Bronchial epithelial cell (primary cell): ENCODE data around the gene WDR91. TPM values are rescaled to one million over a fixed set of nuclear protein-coding genes. Genes with fewer than 3 reads are reported as not detected.
"Not testable (repeated sequence)": the region's sequence is repeated elsewhere in the genome, so short reads cannot be mapped to it uniquely, and the experiment has no call there.

ENCODE experiments used
- DNase-seq: peaks from one replicate; pipeline ENCODE4 v3.0.0-alpha.2; 2010; ENCODE audit warnings: low read depth
- FAIRE-seq: peaks from 2 replicates; lab custom pipeline; 2011; peaks lifted over from hg19 to GRCh38; lab: Jason Lieb, UNC
- H3K27me3 ChIP-seq: 2 replicates; pipeline ENCODE4 v1.5.1; 2011; ENCODE audit warnings: low read length; ENCODE audit not compliant: control insufficient read depth, insufficient read depth
- H3K36me3 ChIP-seq: 2 replicates; pipeline ENCODE4 v1.5.1; 2011; ENCODE audit warnings: low read length; ENCODE audit not compliant: control insufficient read depth, insufficient read depth
- H3K4me3 ChIP-seq: 2 replicates; pipeline ENCODE4 v1.5.1; 2011; ENCODE audit warnings: mild to moderate bottlenecking, low read depth, low read length, control low read depth
- CTCF ChIP-seq: IDR thresholded peaks from 2 replicates; pipeline ENCODE4 v1.5.1; 2011; ENCODE audit warnings: mild to moderate bottlenecking, moderate library complexity, low read length, control low read depth, inconsistent platforms; ENCODE audit not compliant: insufficient read depth, severe bottlenecking
- total RNA-seq: library from RNA; depleted of rRNA; stranded (reverse); fragments of >200 nt; gene quantifications from 2 replicates; pipeline ENCODE4 v1.2.1, GENCODE V29; 2014

Gene WDR91
- total RNA-seq, 1 donor from 2014 or later, result 4.7 TPM

- no peaks in the 10 kb centered on the region for H3K27me3 ChIP-seq
- H3K36me3 ChIP-seq, result no peaks in the 10 kb centered on the region
- FAIRE-seq (no peak), DNase-seq (peak; percentile 94)
- no peak for TF ChIP-seq CTCF
- H3K4me3 ChIP-seq, result no peak overlapping the region
These were observed 2.5 kb upstream of the WDR91 start for GRCh38 chr7:135213831-135214230.

GRCh38 chr7:135211946-135212685 is 790 bp upstream of the WDR91 start:
- DNase-seq, FAIRE-seq: not testable (repeated sequence)

GRCh38 chr7:135210888-135211178 is 493 bp downstream of the WDR91 start:
- H3K36me3 ChIP-seq, result peaks cover 3% of the 10 kb centered on the region
- no peaks in the 10 kb centered on the region for H3K27me3 ChIP-seq
- FAIRE-seq (no peak), DNase-seq (no peak)
- TF ChIP-seq CTCF, result no peak
- H3K4me3 ChIP-seq, result peak overlapping the region; percentile 84

More at GRCh38 chr7:135211946-135212685, 790 bp upstream of the WDR91 start:
- not testable (repeated sequence) for H3K27me3 ChIP-seq, H3K36me3 ChIP-seq
- H3K4me3 ChIP-seq, result peak overlapping the region; percentile 84

GRCh38 chr7:135209225-135209834 is 2.0 kb downstream of the WDR91 start:
- Histone ChIP-seq H3K27me3 (no peaks in the 10 kb centered on the region), H3K36me3 (peaks cover 6% of the 10 kb centered on the region), H3K4me3 (peak overlapping the region; percentile 3)
- TF ChIP-seq CTCF, result no peak
- DNase-seq, result no peak
- FAIRE-seq, result no peak

GRCh38 chr7:135208102-135208793 is 3.1 kb downstream of the WDR91 start:
- Histone ChIP-seq H3K27me3 (no peaks in the 10 kb centered on the region), H3K36me3 (peaks cover 10% of the 10 kb centered on the region), H3K4me3 (no peak overlapping the region)
- no peak for DNase-seq
- no peak for TF ChIP-seq CTCF
- FAIRE-seq, result no peak

- Histone ChIP-seq H3K4me3 (no peak overlapping the region), H3K36me3 (peaks cover 12% of the 10 kb centered on the region), H3K27me3 (no peaks in the 10 kb centered on the region)
- no peak for FAIRE-seq
- no peak for DNase-seq
- TF ChIP-seq CTCF, result no peak
These were observed 3.8 kb downstream of the WDR91 start for GRCh38 chr7:135207406-135208101.
